Measurements from ENCODE around the gene JAKMIP2.
A peak's percentile ranks its signal among the peaks of the same experiment; 100 is the strongest.
"Not testable (repeated sequence)": the region's sequence is repeated elsewhere in the genome, so short reads cannot be mapped to it uniquely, and the experiment has no call there.

Gene JAKMIP2

DNA sequence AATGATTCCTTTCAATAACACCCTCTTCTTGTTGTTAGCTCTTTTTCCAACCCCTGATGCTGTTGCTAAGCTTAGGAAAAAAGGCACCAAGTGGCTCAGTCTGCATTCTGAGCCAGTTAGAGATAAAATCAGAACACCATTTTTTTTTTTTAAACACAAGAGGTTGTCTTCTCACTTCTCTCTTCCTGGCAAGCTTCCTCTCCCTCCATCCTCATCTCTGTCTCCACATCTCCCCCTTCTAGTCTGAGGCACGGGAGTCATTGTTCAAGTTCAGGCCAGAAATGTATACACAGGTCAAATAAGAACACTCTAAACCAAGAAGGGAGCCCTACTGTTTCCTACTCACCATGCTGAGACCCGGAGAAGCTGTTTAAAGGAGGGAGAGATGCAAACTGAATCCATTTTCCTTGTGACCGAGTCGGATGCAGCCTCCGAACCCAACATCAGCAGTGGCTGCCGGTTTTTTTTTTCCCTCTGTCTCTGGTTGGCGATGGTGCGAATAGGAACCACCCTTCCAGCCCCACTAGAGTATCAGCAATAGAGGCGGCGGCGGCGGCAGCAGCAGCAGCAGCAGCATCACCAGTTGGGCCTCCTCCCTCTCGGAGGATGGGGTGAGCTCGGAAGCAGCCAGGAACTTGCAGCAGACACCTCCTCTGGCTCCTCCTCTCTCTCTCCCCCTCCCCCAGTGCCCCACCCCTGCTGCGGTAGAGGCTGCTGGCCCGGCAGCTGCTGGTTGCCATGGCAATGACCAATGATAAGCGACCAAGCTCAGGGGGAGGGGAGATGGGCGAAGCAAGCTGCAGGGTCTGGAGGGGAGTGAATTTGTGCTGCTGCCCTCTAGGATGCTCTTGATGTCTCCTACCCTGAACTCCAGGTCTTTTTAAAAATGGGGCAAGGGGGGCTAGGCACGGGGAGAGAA lies at the start of gene JAKMIP2:
Gene JAKMIP2, minus strand, starts transcription at position 619 of the 919 bp plus-strand sequence. CDS start 110,922 bp downstream, outside the sequence.
- DNase-seq (ENCODE audit: low read depth), result peak; percentile 55

DNA sequence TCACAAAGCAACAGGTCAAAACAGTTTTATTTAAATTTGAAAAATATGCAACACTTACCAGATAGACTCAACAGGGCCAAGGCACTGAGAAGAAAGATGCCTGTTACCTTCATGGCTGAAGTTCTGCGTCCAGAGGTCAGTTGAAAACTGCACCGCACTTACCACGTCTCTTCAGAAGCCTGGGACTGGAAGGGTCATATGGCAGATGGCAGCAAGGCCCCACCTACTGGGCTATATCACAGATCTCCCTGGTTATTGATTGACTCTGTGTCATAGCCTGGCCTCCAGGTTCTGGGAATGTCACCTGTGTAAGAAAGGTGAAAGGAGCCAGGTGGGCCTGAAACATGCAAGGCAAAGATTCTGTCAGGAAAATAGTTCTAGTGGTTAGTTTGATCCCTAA lies 48.9 kb upstream of the JAKMIP2 start, which contains the start of gene SPINK1:
Gene SPINK1, minus strand, starts transcription at position 207 of the 400 bp plus-strand sequence. Its CDS starts 94 bp downstream, at position 113.
- no peak for DNase-seq (ENCODE audit: low read depth)

DNA sequence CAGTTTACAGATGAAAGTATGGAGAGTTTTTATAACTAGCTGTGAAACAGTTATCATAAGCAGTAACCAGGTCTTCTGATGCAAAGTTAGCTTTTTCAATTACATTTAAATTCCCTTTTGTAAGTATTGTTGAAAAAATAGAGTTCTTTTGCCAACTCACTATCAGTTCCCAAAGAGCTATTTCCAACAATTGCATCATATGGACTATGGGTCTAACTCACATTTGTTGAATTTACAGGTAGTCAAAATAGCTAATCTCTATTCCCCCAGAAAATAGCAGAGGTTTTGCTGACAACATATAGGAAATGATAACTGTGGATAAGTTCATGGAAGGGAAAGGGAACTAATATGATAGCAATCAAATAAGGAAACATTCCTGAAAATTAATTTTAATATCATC lies 47.5 kb upstream of the JAKMIP2 start:
- no peak for DNase-seq (ENCODE audit: low read depth)

DNA sequence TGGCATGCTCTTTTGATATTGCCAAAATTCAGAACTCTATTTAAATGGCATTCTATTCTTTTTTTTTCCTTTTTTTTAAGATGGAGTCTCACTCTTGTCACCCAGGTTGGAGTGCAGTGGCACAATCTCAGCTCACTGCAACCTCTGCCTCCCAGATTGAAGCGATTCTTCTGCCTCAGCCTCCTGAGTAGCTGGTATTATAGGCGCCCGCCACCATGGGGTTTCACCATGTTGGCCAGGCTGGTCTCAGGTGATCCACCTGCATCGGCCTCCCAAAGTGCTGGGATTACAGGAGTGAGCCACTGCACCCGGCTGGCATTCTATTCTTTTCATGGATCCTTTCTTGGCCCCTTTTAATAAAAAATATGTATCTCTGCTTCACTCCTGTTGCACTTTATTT lies 44.5 kb upstream of the JAKMIP2 start:
- DNase-seq (ENCODE audit: low read depth), result not testable (repeated sequence)

DNA sequence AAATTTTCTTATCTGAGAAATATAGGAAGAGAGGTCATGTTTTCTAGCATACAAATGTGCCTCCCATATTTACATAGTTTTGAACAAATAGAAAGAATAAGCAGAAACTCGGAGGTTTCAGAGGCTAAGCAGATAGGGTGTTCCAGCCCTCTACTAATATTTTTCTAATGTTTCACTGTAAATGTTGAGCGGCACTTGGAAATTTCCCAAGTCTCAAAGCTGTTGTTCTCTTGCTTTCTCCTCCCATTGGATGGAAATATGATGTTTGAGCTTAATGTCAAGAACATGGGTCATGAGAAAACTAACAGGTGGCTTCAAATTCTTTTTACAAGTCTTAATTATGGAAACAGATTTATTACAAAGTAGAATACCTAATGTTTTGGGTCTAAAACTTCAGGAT lies 43.8 kb upstream of the JAKMIP2 start:
- DNase-seq (ENCODE audit: low read depth), result no peak

DNA sequence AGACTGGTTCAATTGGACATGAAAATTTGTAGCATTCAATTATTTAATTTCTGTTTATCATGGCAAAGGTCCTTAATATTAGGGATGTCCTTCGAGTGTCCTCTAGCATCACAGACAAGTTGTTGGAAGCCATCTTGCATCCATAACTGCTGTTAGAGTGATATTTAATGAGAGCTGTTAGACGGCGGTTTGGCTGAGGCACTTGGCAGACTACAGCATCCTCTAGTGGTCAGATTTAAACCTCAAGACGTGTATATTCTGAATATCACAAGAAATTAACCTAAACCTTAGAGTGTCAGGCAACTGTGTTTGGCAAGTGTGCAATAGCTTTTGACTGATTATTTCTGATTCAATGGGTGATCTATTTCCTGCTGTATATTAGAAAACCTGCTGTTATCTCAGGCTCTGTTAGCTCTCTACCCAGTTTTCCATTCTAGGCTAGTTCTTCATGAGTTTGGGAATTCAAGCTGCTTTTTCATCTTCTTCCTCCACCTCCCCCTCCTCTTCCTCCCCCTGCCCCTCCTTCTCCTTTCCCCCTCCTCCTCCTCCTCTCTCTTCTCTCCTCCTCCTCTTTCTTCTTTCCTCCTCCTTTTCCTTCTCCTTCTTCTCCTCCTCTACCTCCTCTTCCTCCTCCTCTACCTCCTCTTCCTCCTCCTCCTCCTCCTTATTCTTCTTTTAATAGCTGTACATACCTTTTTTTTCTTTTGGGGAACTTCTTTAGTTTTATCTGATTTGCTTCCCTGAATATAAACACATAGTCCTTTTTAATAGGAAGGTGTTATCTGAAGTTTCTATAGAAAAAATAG lies 40.4 kb upstream of the JAKMIP2 start:
- peak; percentile 46 for DNase-seq (ENCODE audit: low read depth)

DNA sequence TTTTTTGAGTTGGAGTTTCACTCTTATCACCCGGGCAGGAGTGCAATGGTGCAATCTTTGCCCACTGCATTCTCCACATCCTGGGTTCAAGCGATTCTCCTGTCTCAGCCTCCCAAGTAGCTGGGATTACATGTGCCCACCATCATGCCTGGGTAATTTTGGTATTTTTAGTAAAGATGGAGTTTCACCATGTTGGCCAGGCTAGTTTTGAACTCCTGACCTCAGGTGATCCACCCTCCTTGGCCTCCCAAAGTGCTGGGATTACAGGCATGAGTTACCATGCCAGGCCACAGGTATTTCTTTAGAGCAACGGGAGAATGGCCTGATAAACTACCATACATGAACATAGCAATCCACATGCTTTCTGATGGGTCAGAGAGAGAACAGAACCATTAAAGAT lies 39.7 kb upstream of the JAKMIP2 start:
- DNase-seq (ENCODE audit: low read depth), result not testable (repeated sequence)

DNA sequence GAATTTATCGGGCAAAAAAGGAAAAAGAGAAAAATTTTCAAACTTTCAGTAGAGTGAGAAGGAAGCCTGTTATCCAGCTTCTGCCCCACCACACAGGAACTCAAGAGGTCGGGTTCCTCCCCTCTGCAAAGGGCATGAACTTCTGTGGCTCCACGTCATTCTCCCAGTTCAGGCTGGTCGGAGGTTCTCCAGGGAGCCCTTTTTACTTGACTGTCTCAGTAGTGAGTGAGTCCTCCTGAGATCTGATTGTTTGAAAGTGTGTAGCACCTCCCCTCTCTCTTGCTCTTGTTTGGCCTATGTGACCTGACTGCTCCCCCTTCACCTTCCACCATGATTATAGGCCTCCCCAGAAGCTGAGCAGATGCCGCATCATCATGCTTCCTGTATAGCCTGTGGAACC lies 39.2 kb upstream of the JAKMIP2 start:
- no peak for DNase-seq (ENCODE audit: low read depth)

DNA sequence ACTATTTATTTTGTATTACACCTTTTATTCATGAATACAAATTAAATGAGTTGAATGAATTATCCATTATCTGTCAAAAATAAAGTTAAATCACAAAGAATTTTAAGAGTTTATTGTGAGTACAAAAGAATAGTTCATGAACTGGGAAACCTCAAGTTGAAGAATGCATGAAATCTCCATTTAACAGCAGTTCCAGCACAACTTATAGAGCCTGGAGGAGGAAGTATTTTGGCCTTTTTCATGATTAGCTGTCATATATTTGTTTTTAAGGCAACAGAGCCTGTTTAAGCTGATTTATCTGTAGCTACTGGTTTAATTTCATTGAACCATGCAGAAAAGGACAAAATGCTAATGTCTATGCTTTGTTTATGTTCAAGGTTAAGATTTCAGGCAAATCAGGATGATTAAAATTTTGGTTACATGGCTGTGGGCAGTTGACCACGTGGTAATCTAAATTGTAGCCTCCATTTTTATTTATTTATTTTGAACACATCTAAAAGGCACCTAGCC lies 36.8 kb upstream of the JAKMIP2 start:
- DNase-seq (ENCODE audit: low read depth), result no peak

DNA sequence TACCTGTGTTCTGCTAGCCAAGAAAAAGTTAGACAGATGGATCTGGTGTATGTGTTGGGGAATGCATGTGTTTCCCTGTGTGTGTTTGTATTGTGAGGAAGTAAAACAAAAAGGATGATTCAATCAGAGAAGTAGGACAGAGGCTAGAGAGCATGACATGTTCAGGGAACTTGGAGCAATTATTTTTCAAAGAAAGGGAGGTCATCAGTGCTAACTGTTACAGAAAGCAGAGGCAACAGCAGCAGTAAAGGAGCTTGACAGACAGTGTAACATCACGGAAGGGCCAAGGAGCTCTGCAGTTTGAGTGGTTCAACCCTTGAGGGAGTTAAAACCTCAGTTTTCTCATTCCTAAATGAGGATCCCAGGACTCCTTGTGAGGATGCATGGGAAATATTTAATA lies 35.8 kb upstream of the JAKMIP2 start:
- DNase-seq (ENCODE audit: low read depth), result no peak

DNA sequence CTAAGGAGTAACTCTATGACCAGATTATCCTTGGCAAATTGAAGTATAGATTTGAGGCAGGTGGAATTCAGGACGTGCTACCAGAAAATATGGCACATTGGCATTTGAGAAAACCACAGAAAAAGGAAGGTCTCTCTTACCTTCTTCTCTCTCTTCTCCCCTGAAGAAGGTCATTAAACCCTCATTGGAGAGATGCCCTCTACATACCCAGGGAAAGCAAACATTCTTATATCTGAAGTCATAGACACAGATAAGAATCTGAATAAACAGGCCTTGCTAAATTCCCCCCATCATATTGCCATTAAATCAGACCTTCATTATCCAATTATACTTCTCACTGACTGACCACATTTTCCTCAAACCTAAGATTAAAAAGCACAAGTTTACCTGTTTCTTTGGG lies 31.2 kb upstream of the JAKMIP2 start:
- DNase-seq (ENCODE audit: low read depth), result no peak

DNA sequence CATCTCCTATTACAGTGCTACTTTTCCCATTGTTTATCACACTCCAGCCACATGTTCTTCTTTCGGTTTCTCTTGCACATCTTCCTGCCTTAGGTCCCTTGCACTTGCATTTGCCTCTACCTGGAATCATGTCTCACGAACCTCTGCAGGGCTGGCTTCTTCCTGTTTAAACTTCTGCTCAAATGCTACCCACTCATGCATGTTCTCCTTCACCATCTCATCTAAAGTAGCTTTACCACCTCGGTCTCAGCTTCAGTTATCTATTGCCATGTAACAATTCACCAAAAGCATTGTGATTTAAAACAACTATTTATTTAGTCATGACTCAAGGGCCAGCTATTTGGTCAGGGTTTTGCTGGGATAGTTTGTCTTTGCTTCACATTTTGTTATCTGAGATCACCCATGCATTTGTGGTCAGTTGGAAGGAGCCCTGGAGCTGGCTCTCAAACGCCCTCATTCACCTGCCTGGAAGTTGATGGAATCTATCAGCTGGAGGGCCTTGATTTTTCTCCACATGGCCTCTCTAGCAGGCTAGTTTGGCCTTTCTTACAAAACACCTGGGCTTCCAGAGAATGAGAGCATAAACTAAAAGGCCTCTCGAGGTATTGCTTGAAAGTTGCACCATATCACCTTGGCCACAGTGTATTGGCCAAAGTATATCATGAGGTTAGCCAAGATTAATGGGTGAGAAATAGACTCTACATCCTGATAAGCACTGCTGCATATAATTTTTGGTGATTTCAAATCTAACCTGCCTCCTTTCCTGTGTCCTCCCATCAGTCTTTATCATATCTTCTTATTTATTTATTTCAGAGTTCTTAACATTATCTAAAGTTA lies 27.5 kb upstream of the JAKMIP2 start:
- no peak for DNase-seq (ENCODE audit: low read depth)

DNA sequence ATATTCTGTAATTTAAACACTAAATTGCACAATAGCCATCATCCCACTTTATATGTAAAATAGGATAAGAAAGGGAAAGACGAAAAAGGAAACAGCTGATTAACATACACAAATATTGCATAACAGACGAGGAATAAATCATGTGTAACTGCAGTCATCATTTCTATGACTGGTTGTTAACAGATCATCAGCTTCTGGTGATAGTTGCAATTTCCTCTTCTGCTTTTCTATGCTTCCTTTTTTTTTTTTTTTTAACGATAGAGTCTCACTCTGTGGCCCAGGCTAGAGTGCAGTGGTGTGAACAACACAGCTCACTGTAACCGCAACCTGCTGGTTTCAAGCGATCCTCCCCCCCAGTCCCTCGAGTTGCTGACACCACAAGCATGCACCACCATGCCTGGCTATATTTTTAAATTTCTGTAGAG lies 22.5 kb upstream of the JAKMIP2 start:
- no peak for DNase-seq (ENCODE audit: low read depth)

DNA sequence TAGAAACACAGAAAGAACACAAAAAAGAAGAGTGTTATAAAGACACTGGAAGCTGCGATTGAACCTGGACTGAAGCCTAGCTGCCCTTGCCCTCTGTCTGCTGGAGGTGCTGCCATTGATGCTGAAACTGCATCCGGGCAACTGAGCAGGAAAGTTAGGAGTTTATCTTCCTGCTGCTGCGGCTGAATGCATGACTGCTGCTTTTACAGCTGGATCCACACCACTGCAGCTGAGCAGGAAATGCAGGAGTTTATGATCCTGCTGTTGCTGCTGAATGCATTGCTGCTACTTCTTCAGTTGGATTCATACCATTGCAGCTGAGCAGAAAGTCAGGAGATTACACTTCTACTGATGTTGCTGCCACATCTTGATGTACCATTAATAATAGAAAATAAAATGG lies 21.8 kb upstream of the JAKMIP2 start:
- no peak for DNase-seq (ENCODE audit: low read depth)

DNA sequence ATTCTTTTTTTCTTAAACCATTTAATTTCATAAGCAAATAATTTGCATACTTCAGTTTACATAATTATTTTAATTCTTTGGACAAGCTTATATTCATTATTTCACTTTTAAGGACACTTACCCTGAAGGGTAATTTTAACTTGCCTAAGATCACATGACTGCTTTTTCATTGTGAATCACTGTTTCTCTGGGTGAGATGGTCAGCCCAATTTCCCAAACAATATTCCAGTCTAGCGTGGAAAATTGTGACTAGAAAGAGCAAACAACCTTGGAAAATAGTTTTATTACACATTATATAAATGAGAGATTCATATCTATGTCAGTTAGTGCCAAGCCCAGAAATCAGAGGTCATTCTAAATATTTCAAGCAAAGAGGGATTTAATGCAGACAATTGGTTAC lies 21.4 kb upstream of the JAKMIP2 start:
- no peak for DNase-seq (ENCODE audit: low read depth)

DNA sequence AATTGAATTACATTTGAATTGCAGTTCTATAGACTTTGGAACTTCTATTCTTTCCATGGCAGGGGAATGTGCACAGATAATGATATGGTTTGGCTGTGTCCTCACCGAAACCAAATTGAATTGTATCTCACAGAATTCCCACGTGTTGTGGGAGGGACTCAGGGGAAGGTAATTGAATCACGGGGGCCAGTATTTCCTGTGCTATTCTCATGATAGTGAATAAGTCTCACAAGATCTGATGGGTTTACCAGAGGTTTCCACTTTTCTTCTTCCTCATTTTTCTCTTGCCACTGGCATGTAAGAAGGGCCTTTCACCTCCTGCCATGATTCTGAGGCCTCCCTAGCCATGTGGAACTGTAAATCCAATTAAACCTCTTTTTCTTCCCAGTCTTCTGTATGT lies 20.6 kb upstream of the JAKMIP2 start:
- not testable (repeated sequence) for DNase-seq (ENCODE audit: low read depth)

DNA sequence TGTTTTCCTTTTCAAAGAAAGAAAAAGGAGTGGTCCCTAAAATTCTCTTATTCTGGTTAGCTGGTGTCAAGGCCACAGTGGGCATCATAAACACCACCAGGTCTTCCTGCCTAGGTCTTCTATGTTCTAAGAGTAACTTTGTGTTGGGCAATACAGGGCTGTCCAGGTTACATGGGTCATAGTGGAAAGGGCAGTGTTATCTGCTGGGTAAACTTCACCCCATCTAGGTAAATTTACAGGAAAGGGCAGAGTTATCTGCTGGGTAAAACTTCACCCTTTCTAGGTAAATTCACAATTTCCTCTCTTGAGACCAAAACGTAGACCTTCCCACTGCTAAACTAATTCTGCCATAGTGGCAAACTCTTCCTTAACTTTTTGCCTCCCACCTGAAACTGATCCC lies 18.9 kb upstream of the JAKMIP2 start:
- DNase-seq (ENCODE audit: low read depth), result no peak

DNA sequence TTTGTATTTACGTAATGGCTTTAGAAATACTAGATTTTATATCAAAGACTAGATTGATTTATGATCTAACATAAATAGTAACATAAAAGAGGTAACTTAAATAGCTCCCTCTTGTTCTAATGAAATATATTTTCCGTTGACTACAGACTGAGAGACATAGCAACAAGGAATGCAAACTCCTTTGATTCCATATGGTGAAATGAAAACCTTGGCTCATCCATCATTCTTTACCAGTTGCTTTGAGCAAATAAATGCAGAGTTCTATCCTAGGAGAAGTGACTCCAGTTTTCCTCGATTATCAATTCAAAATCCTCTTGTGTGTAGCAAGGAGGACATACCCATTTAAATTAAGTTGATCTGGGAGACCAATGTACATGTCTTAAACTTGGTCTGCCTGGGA lies 18.0 kb upstream of the JAKMIP2 start:
- DNase-seq (ENCODE audit: low read depth), result no peak

DNA sequence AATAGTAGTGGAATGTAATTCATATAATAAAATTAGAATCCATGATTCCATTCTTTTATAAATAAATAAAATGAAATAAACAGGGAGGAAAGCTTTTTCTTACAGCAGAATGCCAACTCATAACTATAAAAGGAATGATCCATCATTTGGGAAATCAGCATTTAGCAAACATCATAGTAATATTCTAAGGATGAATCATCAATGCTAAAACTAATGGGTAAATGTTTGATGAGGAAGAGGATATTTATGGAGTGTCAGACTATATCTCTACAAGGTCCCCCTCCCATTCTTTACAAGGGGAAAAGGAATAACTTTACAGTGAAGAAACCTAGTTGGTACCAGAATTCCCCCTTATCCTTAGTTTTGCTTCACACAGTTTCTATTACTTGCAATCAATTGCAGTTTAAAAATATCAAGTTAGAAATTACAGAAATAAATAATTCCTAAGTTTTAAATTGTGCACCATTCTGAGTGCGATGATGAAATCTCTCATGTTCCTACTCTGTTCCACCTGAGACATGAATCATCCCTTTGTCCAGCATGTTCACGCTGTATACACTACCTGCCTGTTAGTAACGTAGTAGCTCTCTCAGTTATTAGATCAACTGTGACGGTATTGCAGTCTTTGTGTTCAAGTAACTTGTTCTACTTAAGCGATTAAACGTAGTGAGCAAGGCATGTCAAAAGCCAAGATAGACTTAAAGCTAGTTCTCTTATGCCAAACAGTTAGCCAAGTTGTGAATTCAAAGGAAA lies 14.2 kb upstream of the JAKMIP2 start:
- DNase-seq (ENCODE audit: low read depth), result no peak

DNA sequence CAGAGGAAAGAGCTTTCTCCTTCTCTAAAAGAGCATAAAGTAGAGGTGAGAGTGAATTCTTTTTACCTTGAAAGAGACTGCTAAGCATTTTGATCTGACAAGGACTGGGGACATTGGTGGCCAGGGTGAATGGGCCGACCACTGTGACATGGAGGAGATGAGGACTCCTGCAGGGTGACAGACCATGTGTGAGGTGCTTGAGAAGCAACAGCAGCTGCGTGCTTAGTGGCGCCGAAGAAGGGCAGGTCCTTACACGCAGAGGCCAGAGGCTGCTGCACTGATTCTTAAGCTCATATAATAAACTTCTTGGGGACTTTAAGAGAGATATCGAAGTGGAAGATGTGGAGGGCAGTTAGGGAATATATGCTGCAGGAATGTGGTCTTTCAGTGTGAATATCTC lies 8.7 kb upstream of the JAKMIP2 start:
- no peak for DNase-seq (ENCODE audit: low read depth)

DNA sequence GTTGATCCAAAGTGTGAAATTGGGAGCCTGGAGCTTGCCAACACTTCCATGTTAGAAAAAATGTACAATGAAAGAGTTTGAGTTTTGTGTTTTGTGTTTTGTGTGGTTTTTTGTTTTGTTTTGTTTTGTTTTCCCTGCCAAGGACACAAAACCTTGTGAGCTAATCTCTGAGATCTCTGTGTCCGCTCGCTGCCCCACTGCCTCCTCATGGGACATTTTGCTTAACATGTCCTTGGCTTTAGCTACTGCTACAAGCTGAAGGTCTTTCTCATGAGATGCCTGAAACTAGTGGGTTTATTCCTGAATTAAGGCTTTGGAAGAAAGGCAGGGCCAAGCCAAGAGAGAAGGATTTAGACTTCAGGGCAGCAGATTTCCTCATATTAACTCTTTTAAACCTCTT lies 7.3 kb upstream of the JAKMIP2 start:
- DNase-seq (ENCODE audit: low read depth), result no peak
